NOMO-1 treated with DMSO at 0.1 percent for 48 hours (cell line): ENCODE data around the gene RPL3.

ENCODE experiments used
- DNase-seq: peaks from one replicate; lab custom pipeline; 2025; ENCODE audit not compliant: unreplicated experiment; lab: John Stamatoyannopoulos, UW

The RPL3 gene

GRCh38 chr22:39284142-39284980, 35.1 kb downstream of the RPL3 start:
- DNase-seq: no peak

GRCh38 chr22:39283322-39284141, 35.9 kb downstream of the RPL3 start:
- no peak for DNase-seq

GRCh38 chr22:39282645-39283321, 36.6 kb downstream of the RPL3 start:
- no peak for DNase-seq

GRCh38 chr22:39281126-39281525, 38.3 kb downstream of the RPL3 start:
- no peak for DNase-seq

- no peak for DNase-seq
Observed at GRCh38 chr22:39280250-39280649, 39.2 kb downstream of the RPL3 start.

GRCh38 chr22:39279170-39279850, 40.1 kb downstream of the RPL3 start:
- DNase-seq: no peak

GRCh38 chr22:39278040-39278439, 41.4 kb downstream of the RPL3 start:
- DNase-seq: no peak

- peak; percentile 74 for DNase-seq
Observed at GRCh38 chr22:39277142-39277607, 42.2 kb downstream of the RPL3 start.

- no peak for DNase-seq
Observed at GRCh38 chr22:39276440-39277141, 42.8 kb downstream of the RPL3 start.

GRCh38 chr22:39275814-39276439, 43.5 kb downstream of the RPL3 start:
- no peak for DNase-seq

GRCh38 chr22:39273950-39274887, 45.2 kb downstream of the RPL3 start:
- no peak for DNase-seq

GRCh38 chr22:39270792-39271191, 48.6 kb downstream of the RPL3 start:
- DNase-seq: no peak

GRCh38 chr22:39270280-39270679, 49.1 kb downstream of the RPL3 start:
- DNase-seq: no peak

- DNase-seq: no peak
Observed at GRCh38 chr22:39269095-39269790, 50.2 kb downstream of the RPL3 start.

- DNase-seq: no peak
Observed at GRCh38 chr22:39268645-39269044, 50.8 kb downstream of the RPL3 start.

GRCh38 chr22:39267974-39268373, 51.4 kb downstream of the RPL3 start:
- no peak for DNase-seq

GRCh38 chr22:39266398-39267030, 52.9 kb downstream of the RPL3 start:
- peak; percentile 54 for DNase-seq
